Adrenal gland (tissue), 12 donors: ENCODE data around the gene OXNAD1. TPM values are rescaled to one million over a fixed set of nuclear protein-coding genes. Genes with fewer than 3 reads are reported as not detected.
A peak's percentile ranks its signal among the peaks of the same experiment; 100 is the strongest.

Experiments
- DNase-seq, 7 donors: peaks; one replicate each; pipeline ENCODE4 v3.0.0-alpha.2; 2019 to 2020
- H3K27ac ChIP-seq, 5 donors: fragments of 200-600 bp; sonication (generic) in 4 of 5; 1 replicate in 3 of 5; 2 replicates in 2 of 5; pipeline versions ENCODE4 v1.5.1 to v1.8.0; 2016 to 2020; ENCODE audit warnings: mild to moderate bottlenecking in 1 of 5
- H3K27me3 ChIP-seq: fragments of 200-600 bp; 2 replicates; pipeline ENCODE4 v1.8.0; 2021
- H3K36me3 ChIP-seq, 2 donors: fragments of 200-600 bp; replicated peaks in 1 of 2; 1 replicate in 1 of 2; 2 replicates in 1 of 2; pipeline versions ENCODE4 v1.5.1 to v1.8.0; 2018 to 2022
- H3K4me1 ChIP-seq, 2 donors: fragments of 200-600 bp; replicated peaks in 1 of 2; 1 replicate in 1 of 2; 2 replicates in 1 of 2; pipeline versions ENCODE4 v1.5.1 to v1.8.0; 2018 to 2021
- H3K4me3 ChIP-seq, 4 donors: fragments of 200-600 bp; sonication (generic) in 3 of 4; one replicate each; pipeline ENCODE4 v1.5.1; 2016 to 2018
- H3K9me3 ChIP-seq, 3 donors: fragments of 200-600 bp; sonication (generic) in 1 of 3; replicated peaks in 1 of 3; 1 replicate in 2 of 3; 2 replicates in 1 of 3; pipeline versions ENCODE4 v1.5.1 to v1.8.0; 2016 to 2021
- POLR2A ChIP-seq, 2 donors: fragments of 450-650 bp; IDR thresholded peaks; one replicate each; pipeline ENCODE4 v1.6.1; 2017; ENCODE audit warnings: antibody characterized with exemption in 2 of 2, mild to moderate bottlenecking in 2 of 2, moderate library complexity in 1 of 2
- WGBS, 4 donors: extraction: QIAGEN DNeasy Blood & Tissue Kit in 2 of 4; methylation state at CpG; one replicate each; pipeline versions ENCODE4 v1.1.5 to v1.1.7; 2013 to 2017; 5-methylcytosine and 5-hydroxymethylcytosine counted together
- intact Hi-C, 2 donors: fragments of 100-400 bp; cut with DNase I; formaldehyde crosslinking; loops; one replicate each; pipeline versions ENCODE4 v1.14.1 to v1.15.0; 2022 to 2023
- polyA plus RNA-seq, 3 donors: library from polyadenylated mRNA; stranded (reverse); fragments of 200-250 nt in 2 of 3; fragments of 350-450 nt in 1 of 3; fragmentation: Illumina TruSeq in 1 of 3; extraction: RNeasy Lipid Tissue Mini Kit (QIAGEN cat#74804) in 1 of 3; gene quantifications; one replicate each; pipeline ENCODE4 v1.2.3, GENCODE V29; 2013 to 2014
- total RNA-seq, 9 donors: library from RNA; depleted of rRNA in 4 of 9; stranded (reverse); fragments of >200 nt in 4 of 9; fragments of 120-200 nt in 1 of 9; fragmentation: NEBNext Ultra II Directional in 1 of 9; extraction: Animal tissue kit (Norgen Biotek cat#: 25700) in 1 of 9; gene quantifications; one replicate each; pipeline versions ENCODE4 v1.1.0 to v1.2.4, GENCODE V29; 2013 to 2023
- TF ChIP-seq, protein P1 (sequence below), 6 experiments: fragments of 450-650 bp in 4 of 6; fragments of 200-600 bp in 2 of 6; sonication (generic) in 1 of 6; IDR thresholded peaks; 1 replicate in 5 of 6; 2 replicates in 1 of 6; pipeline versions ENCODE4 v1.5.1 to v1.8.0; 2016 to 2021; ENCODE audit warnings: antibody characterized with exemption in 6 of 6, mild to moderate bottlenecking in 2 of 6, moderate library complexity in 1 of 6
- donor health status: healthy with polysubstance abuse.
- donor health status: Bipolar disorder and iron deficiency.
- donor health status: DM: yes; HTN: yes; CAD: no.
- donor health status: DM: no; HTN: no; CAD: no.
- donor health status: DM: no; HTN: no; CAD: no.
- donor health status: DM: yes; HTN: yes; CAD: no.

Gene OXNAD1
- total and polyA plus RNA-seq, 12 donors, result 3.6 to 22.2 (median 11.2) TPM

DNA sequence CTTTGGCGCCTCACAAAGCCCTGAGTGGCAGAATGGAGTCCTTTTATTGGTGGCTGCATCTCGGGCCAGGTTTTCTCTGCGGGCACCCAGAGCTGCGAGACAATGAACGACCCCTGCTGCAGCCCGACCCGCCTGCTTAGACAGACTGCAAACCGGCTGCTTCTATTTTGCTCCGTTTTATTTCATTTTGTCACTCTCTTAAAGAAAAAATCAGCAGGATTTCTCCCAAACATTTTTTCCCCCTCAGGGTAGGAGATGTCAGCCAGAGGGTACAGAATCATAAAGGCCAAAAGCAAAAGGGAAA is 64.8 kb downstream of the OXNAD1 start:
- Histone ChIP-seq H3K4me1 (peaks cover 0 to 4% of the 10 kb centered on the region in 2 donors), H3K36me3 (peaks cover 0 to 16% of the 10 kb centered on the region in 2 donors), H3K27ac (peak overlapping the region in 1 of 5 donors; percentile 73), H3K27me3 (no peaks in the 10 kb centered on the region), H3K9me3 (no peaks in the 10 kb centered on the region), H3K4me3 (no peak overlapping the region)
- no peak for DNase-seq
- 83 to 89% (median 87%) methylated on average over 9 of the region's 9 CpGs for WGBS, 4 donors
- no peak for TF ChIP-seq POLR2A (IDR thresholded peaks at IDR 0.05)
- TF ChIP-seq, protein P1, sequence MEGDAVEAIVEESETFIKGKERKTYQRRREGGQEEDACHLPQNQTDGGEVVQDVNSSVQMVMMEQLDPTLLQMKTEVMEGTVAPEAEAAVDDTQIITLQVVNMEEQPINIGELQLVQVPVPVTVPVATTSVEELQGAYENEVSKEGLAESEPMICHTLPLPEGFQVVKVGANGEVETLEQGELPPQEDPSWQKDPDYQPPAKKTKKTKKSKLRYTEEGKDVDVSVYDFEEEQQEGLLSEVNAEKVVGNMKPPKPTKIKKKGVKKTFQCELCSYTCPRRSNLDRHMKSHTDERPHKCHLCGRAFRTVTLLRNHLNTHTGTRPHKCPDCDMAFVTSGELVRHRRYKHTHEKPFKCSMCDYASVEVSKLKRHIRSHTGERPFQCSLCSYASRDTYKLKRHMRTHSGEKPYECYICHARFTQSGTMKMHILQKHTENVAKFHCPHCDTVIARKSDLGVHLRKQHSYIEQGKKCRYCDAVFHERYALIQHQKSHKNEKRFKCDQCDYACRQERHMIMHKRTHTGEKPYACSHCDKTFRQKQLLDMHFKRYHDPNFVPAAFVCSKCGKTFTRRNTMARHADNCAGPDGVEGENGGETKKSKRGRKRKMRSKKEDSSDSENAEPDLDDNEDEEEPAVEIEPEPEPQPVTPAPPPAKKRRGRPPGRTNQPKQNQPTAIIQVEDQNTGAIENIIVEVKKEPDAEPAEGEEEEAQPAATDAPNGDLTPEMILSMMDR (IDR thresholded peaks at IDR 0.05), result no peak
- intact Hi-C loops, result no loop called here

GRCh38 chr3:16330351-16330750 is 65.3 kb downstream of the OXNAD1 start:
- intact Hi-C loops, result no loop called here
- no peak for TF ChIP-seq POLR2A (IDR thresholded peaks at IDR 0.05)
- TF ChIP-seq, protein P1 (IDR thresholded peaks at IDR 0.05), result no peak
- Histone ChIP-seq H3K27me3 (no peaks in the 10 kb centered on the region), H3K4me3 (no peak overlapping the region), H3K36me3 (peaks cover 0 to 11% of the 10 kb centered on the region in 2 donors), H3K4me1 (peaks cover 0 to 4% of the 10 kb centered on the region in 2 donors), H3K9me3 (no peaks in the 10 kb centered on the region), H3K27ac (no peak overlapping the region)
- 76 to 94% (median 93%) methylated on average over 4 of the region's 4 CpGs for WGBS, 4 donors
- no peak for DNase-seq

DNA sequence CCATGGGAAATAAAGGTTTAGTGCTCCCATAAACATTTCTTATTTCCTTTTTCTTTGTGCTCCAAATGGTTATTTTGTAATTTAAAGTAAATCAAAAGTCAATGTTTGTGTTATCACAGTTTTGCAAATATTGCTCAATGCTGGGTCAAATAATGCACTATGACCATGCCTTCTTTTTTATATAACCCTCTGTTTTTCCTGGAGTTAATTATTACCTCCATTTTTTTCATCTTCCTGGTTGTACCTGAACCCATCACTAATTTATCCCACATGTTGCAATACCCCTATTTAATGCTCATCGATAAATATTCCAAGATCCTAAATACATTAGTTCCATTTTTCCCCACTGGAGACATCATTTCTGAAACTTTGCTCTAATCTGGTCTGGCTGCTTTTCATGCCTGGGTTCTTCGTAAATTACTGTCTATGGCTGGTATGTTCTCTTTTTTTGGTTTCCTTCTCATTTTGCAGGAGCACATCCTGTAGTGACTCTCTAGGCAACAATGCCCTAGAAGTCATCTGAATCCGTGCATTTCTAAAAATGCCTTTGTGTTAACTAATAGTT is 66.4 kb downstream of the OXNAD1 start:
- Histone ChIP-seq H3K4me3 (no peak overlapping the region), H3K4me1 (peaks cover 0 to 4% of the 10 kb centered on the region in 2 donors), H3K27ac (no peak overlapping the region), H3K9me3 (no peaks in the 10 kb centered on the region), H3K27me3 (no peaks in the 10 kb centered on the region), H3K36me3 (peaks cover 0 to 6% of the 10 kb centered on the region in 2 donors)
- TF ChIP-seq, protein P1 (IDR thresholded peaks at IDR 0.05), result no peak
- TF ChIP-seq POLR2A (IDR thresholded peaks at IDR 0.05), result no peak
- WGBS, 4 donors, result 96 to 100% (median 97%) methylated on average over 3 of the region's 3 CpGs
- no peak for DNase-seq
- intact Hi-C loops, result no loop called here

DNA sequence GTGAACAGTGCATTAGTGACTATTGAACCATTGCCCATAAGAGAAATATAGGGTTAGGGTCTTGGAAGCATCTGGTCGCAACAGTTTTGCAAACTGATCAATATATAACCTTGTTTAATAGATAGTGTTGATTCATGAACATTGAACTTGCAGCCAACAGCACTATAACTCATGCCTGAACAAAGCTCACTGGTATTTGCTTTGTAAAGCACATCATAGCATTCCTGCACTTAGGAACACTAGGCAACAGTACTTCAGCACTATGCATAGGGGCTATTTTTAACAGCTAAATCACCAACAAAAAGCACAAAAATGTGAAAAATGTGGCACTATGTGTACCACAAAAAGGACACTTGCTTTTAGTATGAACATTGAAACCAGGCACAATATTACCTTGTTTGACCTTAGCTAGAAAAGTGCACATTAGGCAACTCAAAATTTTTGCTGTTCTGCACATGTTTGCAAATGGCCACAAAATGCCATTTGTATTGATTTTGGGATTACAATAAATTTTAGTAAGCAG is 68.0 kb downstream of the OXNAD1 start:
- no peak overlapping the region for H3K4me3 ChIP-seq
- no peak for DNase-seq
- intact Hi-C loops, result no loop called here
- H3K27me3 ChIP-seq, result no peaks in the 10 kb centered on the region
- H3K27ac ChIP-seq, result no peak overlapping the region
- H3K9me3 ChIP-seq, result no peaks in the 10 kb centered on the region
- H3K4me1 ChIP-seq, result peaks cover 0 to 7% of the 10 kb centered on the region in 2 donors
- 85 to 95% (median 91%) methylated on average over 1 of the region's 1 CpG for WGBS, 4 donors
- peaks cover 0 to 6% of the 10 kb centered on the region in 2 donors for H3K36me3 ChIP-seq
- TF ChIP-seq, protein P1 (IDR thresholded peaks at IDR 0.05), result no peak
- no peak for TF ChIP-seq POLR2A (IDR thresholded peaks at IDR 0.05)
